Keratinocyte (primary cell): ENCODE data around the gene PSMD6.

Experiments
- CTCF ChIP-seq, 3 experiments: IDR thresholded peaks in 1 of 3; conservative IDR thresholded peaks in 1 of 3; optimal IDR thresholded peaks in 1 of 3; 2 replicates in 2 of 3; 3 replicates in 1 of 3; pipeline versions ENCODE3 to v1.5.1; 2011; ENCODE audit warnings: low read length in 3 of 3, mild to moderate bottlenecking in 3 of 3, moderate library complexity in 2 of 3, control low read depth in 1 of 3, inconsistent platforms in 1 of 3; ENCODE audit not compliant: insufficient read depth in 2 of 3; ENCODE audit errors: extremely low read depth in 1 of 3
- EZH2 ChIP-seq: IDR thresholded peaks from one replicate; pipeline ENCODE4 v1.6.1; 2012; ENCODE audit warnings: inconsistent platforms, mild to moderate bottlenecking, low read length, moderate library complexity

GRCh38 chr3:64033069-64033468, 9.8 kb upstream of the PSMD6 start:
- TF ChIP-seq CTCF (optimal IDR thresholded peaks at IDR 0.05 in 1 of 3, IDR thresholded peaks at IDR 0.05 in 1 of 3, conservative IDR thresholded peaks at IDR 0.05 in 1 of 3; ENCODE audit: extremely low read depth in 1 of 3, insufficient read depth in 2 of 3, low read length in 3 of 3) (no peak), EZH2 (no peak)
